ENCODE measurements around the gene CD27. TPM values are rescaled to one million over a fixed set of nuclear protein-coding genes. Genes with fewer than 3 reads are reported as not detected.

Gene CD27
- total RNA-seq, 1 experiment from 2014 or later: not detected

DNA sequence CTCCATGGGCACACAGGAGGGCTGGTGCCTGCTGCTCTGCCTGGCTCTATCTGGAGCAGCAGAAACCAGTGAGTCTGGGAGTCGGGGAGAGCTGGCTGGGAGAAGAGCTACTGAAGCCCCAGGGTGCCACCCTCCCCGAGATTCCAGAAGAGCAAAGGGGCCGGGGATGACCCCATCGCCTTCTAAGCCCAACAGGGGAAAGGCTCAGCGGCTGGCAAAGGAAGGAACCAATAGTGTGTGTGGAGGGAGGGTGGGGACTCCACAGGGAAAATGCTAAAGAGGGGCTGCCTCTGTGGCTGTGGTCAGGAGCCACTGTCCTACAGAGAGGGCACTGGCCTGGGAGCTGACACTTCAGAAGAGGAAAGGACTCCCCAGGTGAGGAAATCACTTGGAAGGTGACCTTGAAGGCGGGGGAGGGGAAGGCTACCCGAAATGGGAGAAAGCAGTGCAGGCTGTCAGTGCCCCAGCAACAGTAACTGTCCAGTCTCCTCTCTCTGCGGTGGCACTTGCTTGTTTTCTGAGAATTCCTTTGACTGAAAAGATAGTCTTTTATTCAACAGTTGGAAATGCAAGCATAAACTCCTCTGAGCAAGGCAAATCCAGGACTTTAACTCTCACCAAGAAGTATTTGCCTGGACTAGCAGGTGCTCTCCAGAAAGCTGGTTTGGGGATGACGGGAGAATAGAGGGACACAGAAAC lies 7.6 kb downstream of the CD27 start:
- Histone ChIP-seq H4K20me1 (ENCODE audit: low read length) (no peaks in the 10 kb centered on the region), H3K27ac (ENCODE audit: low read length) (no peak overlapping the region), H3K27me3 (ENCODE audit: low read length) (no peaks in the 10 kb centered on the region), H3K79me2 (ENCODE audit: low read length) (no peaks in the 10 kb centered on the region), H3K36me3 (ENCODE audit: low read depth, low read length) (no peaks in the 10 kb centered on the region), H3F3A (ENCODE audit: low read length, unreplicated experiment) (no peaks in the 10 kb centered on the region), H3K9me3 (ENCODE audit: low read length) (no peaks in the 10 kb centered on the region), H3K4me2 (ENCODE audit: low read length) (peak overlapping the region; percentile 55), H2AFZ (ENCODE audit: low read length) (peak overlapping the region; percentile 87), H3K4me1 (ENCODE audit: insufficient read depth, low read length) (peaks cover 8% of the 10 kb centered on the region; the same call in 1 of the 2 replicates), H3K9ac (ENCODE audit: low read length) (peak overlapping the region; percentile 16; the same call in 1 of the 2 replicates), H3K9me2 (replicated peaks; ENCODE audit: low read length) (no peaks in the 10 kb centered on the region), H3K4me3 (ENCODE audit: low read length) (peak overlapping the region; percentile 19; the same call in 1 of the 2 replicates)
- intact Hi-C loops (cut with micrococcal nuclease): no loop called here
- TF ChIP-seq EZH2 (IDR thresholded peaks at IDR 0.05; ENCODE audit: low read length, unreplicated experiment): no peak
- no peak for TF ChIP-seq CTCF (conservative IDR thresholded peaks at IDR 0.05; ENCODE audit: low read depth, low read length)
- TF ChIP-seq EZH2phosphoT487 (IDR thresholded peaks at IDR 0.05; ENCODE audit: borderline replicate concordance, low read length): no peak
- no peak for DNase-seq
- CTCF ChIA-PET: interaction anchor here (0.5 kb wide), 1 partner anchor 368 kb away, joined by 5 read pairs; no protein-coding TSS in a partner anchor
- BruUV-seq (replicated peaks): no TSS peak
- peak; percentile 48 for ATAC-seq
- POLR2A ChIA-PET (ENCODE audit: unreplicated experiment): interaction anchor here (0.5 kb wide), 1 partner anchor 115 kb away, joined by 3 read pairs; no protein-coding TSS in a partner anchor

DNA sequence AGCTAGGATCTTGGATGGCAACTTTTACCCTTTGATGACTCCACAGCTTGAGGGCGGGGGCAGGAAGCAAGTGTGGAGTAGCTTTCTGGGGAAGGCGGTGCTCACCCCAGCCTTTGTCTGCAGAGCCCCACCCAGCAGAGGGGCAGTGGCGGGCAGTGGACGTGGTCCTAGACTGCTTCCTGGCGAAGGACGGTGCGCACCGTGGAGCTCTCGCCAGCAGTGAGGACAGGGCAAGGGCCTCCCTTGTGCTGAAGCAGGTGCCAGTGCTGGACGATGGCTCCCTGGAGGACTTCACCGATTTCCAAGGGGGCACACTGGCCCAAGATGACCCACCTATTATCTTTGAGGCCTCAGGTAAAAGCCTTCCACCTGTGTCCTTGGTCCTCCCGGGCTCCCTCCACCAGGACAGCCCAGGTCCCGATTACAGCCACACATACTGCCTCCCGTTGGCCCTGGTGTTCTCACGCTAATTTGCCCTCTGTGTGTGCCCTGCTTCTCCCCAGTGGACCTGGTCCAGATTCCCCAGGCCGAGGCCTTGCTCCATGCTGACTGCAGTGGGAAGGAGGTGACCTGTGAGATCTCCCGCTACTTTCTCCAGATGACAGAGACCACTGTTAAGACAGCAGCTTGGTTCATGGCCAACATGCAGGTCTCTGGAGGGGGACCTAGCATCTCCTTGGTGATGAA lies 8.3 kb downstream of the CD27 start:
- ChIA-PET CTCF (interaction anchor here (0.5 kb wide), 1 partner anchor 369 kb away, joined by 5 read pairs; no protein-coding TSS in a partner anchor), POLR2A (ENCODE audit: unreplicated experiment) (interaction anchor here (0.5 kb wide), 1 partner anchor 114 kb away, joined by 3 read pairs; no protein-coding TSS in a partner anchor)
- Histone ChIP-seq H3F3A (ENCODE audit: low read length, unreplicated experiment) (no peaks in the 10 kb centered on the region), H3K9me3 (ENCODE audit: low read length) (no peaks in the 10 kb centered on the region), H3K36me3 (ENCODE audit: low read depth, low read length) (no peaks in the 10 kb centered on the region), H3K4me1 (ENCODE audit: insufficient read depth, low read length) (peaks cover 8% of the 10 kb centered on the region; the same call in 1 of the 2 replicates), H4K20me1 (ENCODE audit: low read length) (no peaks in the 10 kb centered on the region), H3K9me2 (replicated peaks; ENCODE audit: low read length) (no peaks in the 10 kb centered on the region), H3K27me3 (ENCODE audit: low read length) (no peaks in the 10 kb centered on the region), H3K9ac (ENCODE audit: low read length) (no peak overlapping the region), H3K4me3 (ENCODE audit: low read length) (no peak overlapping the region), H3K4me2 (ENCODE audit: low read length) (no peak overlapping the region), H3K79me2 (ENCODE audit: low read length) (no peaks in the 10 kb centered on the region), H2AFZ (ENCODE audit: low read length) (no peak overlapping the region), H3K27ac (ENCODE audit: low read length) (no peak overlapping the region)
- no peak for TF ChIP-seq EZH2phosphoT487 (IDR thresholded peaks at IDR 0.05; ENCODE audit: borderline replicate concordance, low read length)
- no peak for ATAC-seq
- intact Hi-C loops (cut with micrococcal nuclease): no loop called here
- no peak for DNase-seq
- no TSS peak for BruUV-seq (replicated peaks)

DNA sequence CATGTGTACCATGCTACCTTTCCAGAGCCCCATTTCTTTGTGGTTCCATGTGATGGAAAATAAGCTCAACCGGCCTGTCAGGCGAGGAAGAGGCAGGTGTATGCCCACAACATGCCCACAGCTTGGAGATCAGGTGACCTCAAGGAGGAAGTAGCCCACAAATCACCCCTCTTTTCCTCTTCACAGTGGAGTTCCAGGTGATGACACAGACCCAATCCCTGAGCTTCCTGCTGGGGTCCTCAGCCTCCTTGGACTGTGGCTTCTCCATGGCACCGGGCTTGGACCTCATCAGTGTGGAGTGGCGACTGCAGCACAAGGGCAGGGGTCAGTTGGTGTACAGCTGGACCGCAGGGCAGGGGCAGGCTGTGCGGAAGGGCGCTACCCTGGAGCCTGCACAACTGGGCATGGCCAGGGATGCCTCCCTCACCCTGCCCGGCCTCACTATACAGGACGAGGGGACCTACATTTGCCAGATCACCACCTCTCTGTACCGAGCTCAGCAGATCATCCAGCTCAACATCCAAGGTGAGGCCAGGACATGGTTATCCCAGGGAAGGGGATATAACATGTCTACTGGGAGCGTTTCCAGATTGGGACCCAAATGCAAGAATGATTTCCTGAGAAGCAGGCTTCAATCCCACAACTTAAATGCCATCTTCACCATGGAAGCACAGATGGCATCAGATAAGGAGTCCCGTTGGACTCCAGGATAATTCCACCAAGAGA lies 12.6 kb downstream of the CD27 start:
- Histone ChIP-seq H3K27ac (ENCODE audit: low read length) (no peak overlapping the region), H3K4me3 (ENCODE audit: low read length) (no peak overlapping the region), H3K79me2 (ENCODE audit: low read length) (no peaks in the 10 kb centered on the region), H3K36me3 (ENCODE audit: low read depth, low read length) (no peaks in the 10 kb centered on the region), H3K4me1 (ENCODE audit: insufficient read depth, low read length) (no peaks in the 10 kb centered on the region), H2AFZ (ENCODE audit: low read length) (no peak overlapping the region), H3K27me3 (ENCODE audit: low read length) (no peaks in the 10 kb centered on the region), H3K9ac (ENCODE audit: low read length) (no peak overlapping the region), H3F3A (ENCODE audit: low read length, unreplicated experiment) (no peaks in the 10 kb centered on the region), H3K9me2 (replicated peaks; ENCODE audit: low read length) (no peaks in the 10 kb centered on the region), H3K9me3 (ENCODE audit: low read length) (no peaks in the 10 kb centered on the region), H3K4me2 (ENCODE audit: low read length) (no peak overlapping the region), H4K20me1 (ENCODE audit: low read length) (no peaks in the 10 kb centered on the region)
- no peak for ATAC-seq
- ChIA-PET POLR2A (ENCODE audit: unreplicated experiment) (no interaction called here), CTCF (no interaction called here)
- BruUV-seq (replicated peaks): no TSS peak
- no peak for DNase-seq
- TF ChIP-seq CTCF (conservative IDR thresholded peaks at IDR 0.05; ENCODE audit: low read depth, low read length): no peak
- no peak for TF ChIP-seq EZH2 (IDR thresholded peaks at IDR 0.05; ENCODE audit: low read length, unreplicated experiment)
- no peak for TF ChIP-seq EZH2phosphoT487 (IDR thresholded peaks at IDR 0.05; ENCODE audit: borderline replicate concordance, low read length)
- intact Hi-C loops (cut with micrococcal nuclease): no loop called here

Data from PC-3 (cell line).